Fibroblast of lung (primary cell): ENCODE data around the gene NAXD.
"Not testable (repeated sequence)": the region's sequence is repeated elsewhere in the genome, so short reads cannot be mapped to it uniquely, and the experiment has no call there.

Experiments
- CTCF ChIP-seq, 2 donors: IDR thresholded peaks in 1 of 2; conservative IDR thresholded peaks in 1 of 2; 1 replicate in 1 of 2; 2 replicates in 1 of 2; pipeline ENCODE4 v1.5.1; 2011 to 2012; ENCODE audit warnings: low read length in 2 of 2, control low read depth in 1 of 2, inconsistent platforms in 1 of 2, low read depth in 1 of 2, mild to moderate bottlenecking in 1 of 2
- EZH2 ChIP-seq: IDR thresholded peaks from 2 replicates; pipeline ENCODE4 v1.5.1; 2012; ENCODE audit warnings: low read length, control low read depth, mild to moderate bottlenecking; ENCODE audit errors: missing control alignments

GRCh38 chr13:110606281-110606680, 9.1 kb upstream of the NAXD start:
- not testable (repeated sequence) for TF ChIP-seq CTCF (conservative IDR thresholded peaks at IDR 0.05 in 1 of 2, IDR thresholded peaks at IDR 0.05 in 1 of 2; ENCODE audit: low read depth in 1 of 2, low read length in 2 of 2); EZH2
